Neural progenitor cell (in vitro differentiated cells): Measurements from ENCODE around the gene PCK1.

Experiments
- EZH2 ChIP-seq: fragments of 200-600 bp; sonication (generic); IDR thresholded peaks from 2 replicates; pipeline ENCODE4 v1.6.1; 2017; ENCODE audit warnings: antibody characterized with exemption, mild to moderate bottlenecking, moderate library complexity
- EZH2phosphoT487 ChIP-seq: fragments of 200-600 bp; sonication (generic); IDR thresholded peaks from 2 replicates; pipeline ENCODE4 v1.6.1; 2017; ENCODE audit warnings: antibody characterized with exemption
- TF ChIP-seq, protein P1 (sequence below): fragments of 200-600 bp; sonication (generic); IDR thresholded peaks from 2 replicates; pipeline ENCODE4 v1.5.1; 2017; ENCODE audit warnings: antibody characterized with exemption, mild to moderate bottlenecking

DNA sequence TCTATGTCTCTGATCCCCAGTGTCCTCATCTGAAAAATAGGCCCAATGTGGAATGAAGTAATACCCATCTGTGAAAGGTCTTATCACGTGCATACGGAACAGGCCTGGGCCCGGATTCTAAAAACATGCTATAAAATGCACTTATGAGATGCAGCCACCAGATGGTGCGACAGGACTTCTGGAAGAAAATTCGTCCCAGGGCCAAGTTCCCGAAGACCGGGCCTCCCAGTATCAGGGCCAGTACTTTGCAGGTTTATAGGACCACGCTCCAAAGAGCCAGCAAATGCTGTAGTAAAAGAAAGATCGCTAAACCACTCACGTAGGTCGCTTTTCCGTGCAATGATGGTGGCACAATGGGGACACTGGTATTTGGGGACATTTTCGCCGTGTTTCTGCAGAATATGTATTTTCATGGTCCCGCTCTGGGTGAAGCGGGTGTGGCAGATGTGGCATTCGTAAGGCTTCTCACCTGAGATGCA is 46.6 kb upstream of the PCK1 start:
- TF ChIP-seq EZH2phosphoT487 (no peak), EZH2 (peak; percentile 40)
- TF ChIP-seq, protein P1, sequence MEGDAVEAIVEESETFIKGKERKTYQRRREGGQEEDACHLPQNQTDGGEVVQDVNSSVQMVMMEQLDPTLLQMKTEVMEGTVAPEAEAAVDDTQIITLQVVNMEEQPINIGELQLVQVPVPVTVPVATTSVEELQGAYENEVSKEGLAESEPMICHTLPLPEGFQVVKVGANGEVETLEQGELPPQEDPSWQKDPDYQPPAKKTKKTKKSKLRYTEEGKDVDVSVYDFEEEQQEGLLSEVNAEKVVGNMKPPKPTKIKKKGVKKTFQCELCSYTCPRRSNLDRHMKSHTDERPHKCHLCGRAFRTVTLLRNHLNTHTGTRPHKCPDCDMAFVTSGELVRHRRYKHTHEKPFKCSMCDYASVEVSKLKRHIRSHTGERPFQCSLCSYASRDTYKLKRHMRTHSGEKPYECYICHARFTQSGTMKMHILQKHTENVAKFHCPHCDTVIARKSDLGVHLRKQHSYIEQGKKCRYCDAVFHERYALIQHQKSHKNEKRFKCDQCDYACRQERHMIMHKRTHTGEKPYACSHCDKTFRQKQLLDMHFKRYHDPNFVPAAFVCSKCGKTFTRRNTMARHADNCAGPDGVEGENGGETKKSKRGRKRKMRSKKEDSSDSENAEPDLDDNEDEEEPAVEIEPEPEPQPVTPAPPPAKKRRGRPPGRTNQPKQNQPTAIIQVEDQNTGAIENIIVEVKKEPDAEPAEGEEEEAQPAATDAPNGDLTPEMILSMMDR: peak; percentile 90
